Stimulated activated CD8-positive, alpha-beta memory T cell treated with anti-CD3 and anti-CD28 coated beads, Interleukin-15, amount 100 ng/mL, for 1 hour (primary cell): Measurements from ENCODE around the gene SKP1.
"Not testable (repeated sequence)": the region's sequence is repeated elsewhere in the genome, so short reads cannot be mapped to it uniquely, and the experiment has no call there.

Experiments
- DNase-seq: peaks from one replicate; pipeline ENCODE4 v3.0.0-alpha.2; 2020; ENCODE audit warnings: low read depth

The SKP1 gene

DNA sequence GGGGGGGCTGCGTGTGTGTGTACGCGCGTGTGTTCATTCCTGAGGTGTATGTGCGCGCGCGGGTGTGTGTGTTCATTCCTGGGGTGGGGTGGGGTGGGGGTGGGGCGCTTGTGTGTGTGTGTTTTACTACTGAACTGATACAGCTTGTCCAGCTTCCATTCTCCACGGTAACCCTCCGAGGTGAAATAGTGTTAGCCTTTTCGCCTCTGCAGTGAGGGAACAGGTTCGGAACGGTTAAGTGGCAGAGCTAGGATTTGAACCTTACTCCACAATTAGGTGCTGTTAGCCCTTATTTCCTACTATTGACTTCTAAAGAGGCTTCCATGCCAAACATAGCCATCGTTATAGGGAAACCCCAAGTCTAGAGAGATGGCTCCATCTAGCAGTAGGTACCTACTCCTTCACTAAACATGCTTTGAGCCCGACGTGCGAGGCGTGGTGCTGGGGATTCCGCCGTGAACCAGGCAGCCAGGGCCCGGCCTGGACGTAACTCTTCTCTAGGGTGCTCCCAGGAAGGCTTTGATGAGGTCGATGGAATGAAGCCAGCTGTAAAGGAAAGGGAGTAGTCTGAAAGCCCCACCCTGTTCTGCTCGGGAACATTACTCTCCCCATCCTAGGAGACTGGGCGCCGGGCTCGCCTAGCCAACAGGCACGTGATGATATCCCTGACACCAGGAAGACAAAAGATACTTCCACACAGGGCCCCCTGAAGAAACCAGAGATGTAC, 782 bp upstream of the SKP1 start:
- DNase-seq, result no peak

DNA sequence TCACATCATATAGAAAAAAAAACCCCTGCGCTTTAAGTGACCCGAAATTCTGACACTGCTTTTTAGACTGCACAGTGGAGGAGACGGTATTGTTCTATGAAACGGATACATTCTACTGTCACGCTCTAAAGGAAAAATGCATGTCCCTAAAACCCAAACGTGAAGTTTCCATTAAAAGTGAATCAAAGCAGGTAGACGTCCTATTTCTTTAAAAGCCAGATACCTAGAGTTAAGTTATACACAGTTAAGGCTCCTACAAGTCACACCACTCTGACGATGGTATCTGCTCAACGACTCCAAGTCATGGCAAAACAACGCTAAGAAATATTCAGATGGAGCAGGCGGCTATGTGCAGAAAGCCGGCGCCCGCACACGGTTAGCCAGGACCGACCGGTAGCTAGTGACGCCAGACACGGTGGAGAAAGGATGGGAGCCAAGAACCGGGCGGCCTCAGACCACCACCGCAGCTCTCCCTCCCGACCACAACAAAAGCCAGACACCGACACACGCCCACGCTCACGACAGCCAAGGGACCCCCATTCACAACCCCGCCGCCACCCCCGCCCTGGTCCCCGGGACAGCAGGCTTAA, 734 bp downstream of the SKP1 start:
- no peak for DNase-seq

DNA sequence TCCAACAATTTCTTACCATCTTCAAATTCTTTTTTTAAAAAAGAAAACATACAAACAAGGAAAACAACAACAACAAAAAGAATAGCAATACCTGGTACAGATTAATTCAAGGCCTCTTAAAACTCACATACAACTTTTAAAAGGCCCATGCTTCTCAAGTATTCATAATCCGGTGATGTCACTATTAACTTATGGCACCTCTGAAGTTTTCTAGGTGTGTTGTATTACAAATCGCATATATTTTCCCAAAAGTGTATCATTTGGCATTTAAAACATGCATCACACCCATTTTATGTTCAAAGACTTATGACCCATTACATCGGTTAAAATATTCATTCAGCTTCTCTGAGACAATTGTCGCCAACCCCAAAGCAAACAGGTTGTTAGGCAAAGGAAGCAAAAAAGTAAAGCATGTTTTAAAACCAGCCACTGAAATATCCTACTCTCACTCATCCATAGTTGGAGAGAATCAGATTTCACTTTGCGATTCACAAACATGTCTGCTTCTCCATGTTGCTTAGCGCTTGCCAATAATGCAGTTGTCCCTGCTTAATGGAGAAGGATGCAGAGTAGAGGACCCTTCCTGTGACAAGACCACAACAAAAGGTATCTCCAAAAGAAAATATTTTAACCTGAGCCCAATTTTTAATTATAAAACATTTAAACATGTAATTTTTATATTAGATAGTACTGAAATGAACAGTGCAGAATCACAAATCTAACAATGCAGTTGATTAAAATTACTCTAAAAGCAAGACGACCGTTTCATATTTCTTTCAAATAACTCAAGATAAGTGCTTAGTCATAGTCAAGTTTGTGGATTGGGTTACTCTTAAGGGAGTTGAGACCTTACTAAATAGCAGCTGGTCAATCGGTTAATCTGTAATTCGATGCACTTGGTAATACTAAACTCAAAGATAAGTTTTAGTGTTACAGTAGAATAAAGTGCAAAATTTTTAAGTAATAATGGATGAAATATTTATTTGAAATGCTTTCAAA, 1.6 kb downstream of the SKP1 start:
- DNase-seq, result no peak

DNA sequence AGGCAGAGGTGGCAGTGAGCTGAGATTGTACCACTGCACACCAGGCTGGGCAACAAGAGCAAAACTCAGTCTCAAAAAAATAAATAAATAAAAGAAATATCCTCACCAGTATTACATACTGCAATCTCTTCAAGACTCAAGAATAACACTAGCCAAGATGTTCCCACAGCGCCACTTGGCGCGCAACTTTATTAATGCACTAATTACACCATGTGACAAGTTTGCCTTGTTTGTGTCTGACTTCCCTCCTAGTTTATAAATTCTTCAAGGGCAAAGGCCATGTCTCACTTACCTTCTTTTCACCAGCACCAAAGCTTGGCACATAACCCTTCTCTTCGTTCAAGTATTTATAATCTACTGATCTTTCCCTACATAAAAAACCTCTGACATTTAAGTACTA, 4.8 kb downstream of the SKP1 start:
- no peak for DNase-seq

DNA sequence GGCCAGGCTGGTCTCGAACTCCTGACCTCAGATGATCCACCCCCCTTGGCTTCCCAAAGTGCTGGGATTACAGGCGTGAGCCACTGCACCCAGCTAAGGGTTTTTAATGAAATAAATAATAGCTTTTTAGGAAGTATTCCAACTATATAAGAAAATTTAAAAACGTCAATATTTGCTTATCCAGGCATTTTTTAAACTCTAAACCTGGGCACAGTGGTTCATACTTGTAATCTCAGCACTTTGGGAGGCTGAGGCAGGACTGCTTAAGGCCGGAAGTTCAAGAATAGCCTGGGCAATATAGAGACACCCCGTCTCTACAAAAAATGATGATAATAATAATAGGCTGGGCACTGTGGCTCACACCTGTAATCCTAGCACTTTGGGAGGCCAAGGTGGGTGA, 14.2 kb downstream of the SKP1 start:
- DNase-seq, result no peak

DNA sequence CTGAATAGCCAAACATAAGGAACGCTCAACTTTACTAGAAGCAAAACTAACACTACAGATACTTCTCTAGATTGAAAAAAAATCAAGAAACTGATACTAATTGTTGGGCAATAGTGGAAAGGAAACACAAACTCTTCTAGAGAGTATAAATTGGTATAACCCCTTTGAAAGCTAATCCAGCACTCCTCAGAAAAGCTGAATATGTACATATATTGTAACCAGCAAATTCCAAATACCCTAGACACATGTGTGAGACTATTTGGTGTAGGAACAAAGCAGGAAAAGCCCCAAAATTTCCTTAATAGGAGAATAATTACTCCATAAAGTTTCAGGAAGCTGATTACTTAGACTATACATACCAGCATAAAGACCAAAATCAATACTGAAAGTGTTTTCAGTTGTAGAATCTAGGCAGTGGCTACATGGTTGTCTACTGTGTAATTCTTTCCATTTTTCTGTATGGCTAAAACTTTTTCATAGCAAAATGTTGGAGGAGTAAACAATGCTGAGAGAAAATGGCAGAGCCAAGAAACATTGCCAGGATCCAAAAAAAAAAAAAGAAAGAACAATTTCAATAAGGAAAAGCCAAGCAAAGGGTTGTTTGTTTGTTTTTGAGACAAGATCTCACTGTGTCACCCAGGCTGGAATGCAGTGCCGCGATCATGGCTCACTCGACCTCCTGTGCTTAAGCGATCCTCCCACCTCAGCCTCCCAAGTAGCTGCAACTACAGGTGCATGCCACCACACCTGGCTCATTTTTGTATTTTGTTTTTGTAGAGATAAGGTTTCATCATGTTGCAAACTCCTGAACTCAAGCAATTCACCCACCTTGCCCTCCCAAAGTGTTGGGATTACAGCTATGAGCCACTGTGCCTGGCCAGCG, 15.0 kb downstream of the SKP1 start:
- no peak for DNase-seq

DNA sequence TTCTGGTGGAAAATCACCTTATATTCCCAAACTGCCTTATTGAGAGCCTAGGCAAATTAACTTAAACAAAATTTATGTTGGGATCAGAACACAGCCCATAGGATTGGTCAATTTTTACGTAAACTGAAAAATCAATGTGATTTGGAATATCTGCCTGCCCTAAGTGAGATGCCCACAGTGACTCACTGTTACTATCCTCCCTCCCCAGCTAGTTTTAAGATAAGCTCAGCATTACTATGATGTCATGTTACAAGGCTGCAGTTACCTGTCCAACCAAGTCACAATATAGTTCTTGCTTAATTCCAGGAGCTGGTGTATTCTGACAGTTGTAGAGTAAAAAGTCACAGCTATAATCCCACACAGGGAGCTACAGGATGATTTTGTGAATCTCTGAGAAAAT, 23.1 kb downstream of the SKP1 start:
- DNase-seq, result no peak

DNA sequence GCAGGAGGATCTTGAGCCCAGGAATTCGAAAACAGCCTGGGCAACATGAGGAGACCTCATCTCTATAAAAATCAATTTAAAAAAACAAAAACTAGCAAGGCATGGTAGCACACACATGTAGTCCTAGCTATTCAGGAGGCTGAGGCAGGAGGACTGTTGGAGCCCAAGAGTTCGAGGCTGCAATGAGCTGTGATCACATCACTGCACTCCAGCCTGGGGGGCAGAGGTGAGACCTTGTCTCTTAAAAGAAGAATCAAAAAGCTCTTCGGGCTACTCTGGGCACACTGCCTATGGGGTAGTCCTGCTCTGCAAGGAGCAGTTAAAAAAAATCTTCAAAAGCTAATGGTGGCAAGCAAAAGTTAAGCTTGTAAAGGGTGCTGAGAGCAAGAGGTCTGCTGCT, 23.5 kb downstream of the SKP1 start:
- no peak for DNase-seq

DNA sequence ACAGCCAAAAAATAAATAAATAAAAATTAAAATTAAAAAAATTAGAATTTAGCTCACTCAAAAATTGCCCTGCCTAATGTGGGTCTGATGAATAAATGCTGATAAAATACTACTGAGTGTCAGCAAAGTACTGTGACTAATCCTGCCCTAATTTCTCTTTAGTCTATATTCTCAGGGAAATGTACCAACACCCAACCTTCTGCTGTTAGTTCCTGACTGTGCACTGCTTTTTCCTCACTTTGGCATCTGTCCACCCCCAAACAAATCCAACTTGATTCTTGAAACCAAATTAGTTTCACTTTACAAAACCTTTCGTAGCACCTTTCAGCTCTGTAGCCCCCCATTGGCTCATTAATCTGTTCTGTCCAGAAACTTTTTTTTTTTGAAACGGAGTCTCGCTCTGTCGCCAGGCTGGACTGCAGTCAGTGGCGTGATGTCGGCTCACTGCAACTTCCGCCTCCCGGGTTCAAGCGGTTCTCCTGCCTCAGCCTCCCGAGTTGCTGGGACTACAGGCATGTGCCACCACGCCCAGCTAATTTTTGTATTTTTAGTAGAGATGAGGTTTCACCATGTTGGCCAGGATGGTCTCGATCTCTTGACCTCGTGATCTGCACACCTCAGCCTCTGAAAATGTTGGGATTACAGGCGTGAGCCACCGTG, 24.4 kb downstream of the SKP1 start:
- DNase-seq, result not testable (repeated sequence)

DNA sequence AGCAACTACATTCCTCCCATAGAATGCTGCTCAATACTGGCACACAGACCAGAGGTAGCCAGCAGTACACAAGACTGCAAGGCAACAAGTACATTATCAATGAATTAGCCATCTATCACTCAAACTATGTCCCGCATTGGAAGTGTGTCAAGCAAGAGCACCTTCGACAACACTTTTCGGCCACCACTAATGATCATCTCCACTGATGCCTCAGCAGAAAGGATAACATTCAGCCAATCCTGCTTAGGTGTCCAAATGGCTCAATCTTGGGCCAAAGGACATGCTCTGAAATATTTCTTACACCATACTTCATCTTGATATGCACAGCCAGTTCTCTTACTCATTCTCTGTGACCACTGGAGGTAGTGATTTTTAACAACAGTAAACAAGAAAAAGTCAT, 25.0 kb downstream of the SKP1 start:
- no peak for DNase-seq

DNA sequence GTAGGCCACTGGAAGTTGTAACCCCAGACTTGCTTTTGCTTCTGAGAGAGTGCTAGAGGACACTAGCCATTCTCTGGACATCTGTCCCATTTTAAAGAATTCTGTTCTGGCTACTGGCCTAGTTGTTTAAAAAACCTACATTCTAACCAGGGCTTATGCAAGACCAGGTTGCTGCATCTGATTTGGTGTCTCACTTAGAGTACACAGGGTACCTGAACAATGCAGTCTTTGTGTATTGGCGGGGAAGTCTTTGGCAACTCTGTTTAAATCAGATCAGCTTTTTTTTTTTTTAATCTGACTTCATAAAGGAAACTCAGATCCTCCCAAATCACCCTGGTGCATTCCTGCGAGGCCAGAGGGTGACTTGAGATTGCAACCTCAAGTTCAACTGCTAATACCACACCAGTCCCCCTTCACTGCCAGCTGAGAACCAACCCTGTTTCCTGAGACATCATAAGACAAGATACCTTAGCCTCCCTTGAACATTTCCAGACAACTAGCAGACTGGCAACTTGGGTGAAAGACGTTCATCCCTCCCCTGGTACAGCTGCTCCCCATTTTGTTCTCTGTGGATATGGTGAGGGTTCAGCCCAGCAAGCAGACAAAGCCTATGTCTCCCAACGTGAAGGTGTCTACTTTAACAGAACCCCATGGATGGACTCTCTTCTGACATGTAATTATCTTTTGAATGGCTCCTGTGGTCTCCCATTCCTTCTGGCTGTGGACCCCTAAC, 27.0 kb downstream of the SKP1 start:
- DNase-seq, result no peak

DNA sequence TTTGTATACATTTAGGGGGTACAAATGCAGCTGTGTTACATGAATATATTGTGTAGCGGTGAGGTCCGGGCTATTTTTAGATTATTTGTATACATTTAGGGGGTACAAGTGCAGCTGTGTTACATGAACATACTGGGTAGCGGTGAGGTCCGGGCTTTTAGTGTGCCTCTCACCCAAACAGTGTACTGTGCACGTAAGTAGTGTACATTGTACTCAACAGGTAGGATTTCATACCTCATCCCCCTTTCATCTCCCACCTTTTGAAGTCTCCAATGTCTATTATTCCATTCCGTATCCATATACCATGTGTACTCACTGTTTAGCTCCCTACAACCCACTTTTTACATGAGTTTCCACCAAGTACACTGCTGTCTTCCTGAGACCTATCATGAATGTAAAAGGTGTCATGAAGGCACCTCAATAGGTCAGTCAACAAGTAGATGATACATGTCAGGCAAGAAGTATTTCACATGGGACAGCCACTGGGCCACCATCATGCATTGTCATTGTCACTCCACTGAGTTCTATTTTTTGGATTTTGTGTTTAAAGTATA, 27.7 kb downstream of the SKP1 start:
- no peak for DNase-seq

DNA sequence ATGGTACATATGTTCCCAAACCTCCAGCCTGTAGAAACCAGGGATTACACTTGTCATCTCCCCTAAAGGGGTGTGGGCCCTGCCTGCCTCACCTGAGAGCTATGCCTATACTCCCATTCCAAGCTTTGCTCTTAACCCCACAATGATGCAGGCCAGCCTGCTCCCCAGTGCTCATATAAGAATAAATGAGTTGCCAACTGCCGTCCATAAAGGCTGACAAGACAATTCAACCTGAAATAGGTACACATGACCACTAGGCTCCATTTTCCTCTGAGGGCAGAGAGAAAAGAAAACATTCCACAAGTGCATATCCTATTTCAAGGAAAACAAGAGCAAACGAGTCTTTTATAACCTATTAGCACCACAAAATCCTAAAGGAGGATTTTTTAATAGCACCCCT, 28.4 kb downstream of the SKP1 start:
- no peak for DNase-seq

DNA sequence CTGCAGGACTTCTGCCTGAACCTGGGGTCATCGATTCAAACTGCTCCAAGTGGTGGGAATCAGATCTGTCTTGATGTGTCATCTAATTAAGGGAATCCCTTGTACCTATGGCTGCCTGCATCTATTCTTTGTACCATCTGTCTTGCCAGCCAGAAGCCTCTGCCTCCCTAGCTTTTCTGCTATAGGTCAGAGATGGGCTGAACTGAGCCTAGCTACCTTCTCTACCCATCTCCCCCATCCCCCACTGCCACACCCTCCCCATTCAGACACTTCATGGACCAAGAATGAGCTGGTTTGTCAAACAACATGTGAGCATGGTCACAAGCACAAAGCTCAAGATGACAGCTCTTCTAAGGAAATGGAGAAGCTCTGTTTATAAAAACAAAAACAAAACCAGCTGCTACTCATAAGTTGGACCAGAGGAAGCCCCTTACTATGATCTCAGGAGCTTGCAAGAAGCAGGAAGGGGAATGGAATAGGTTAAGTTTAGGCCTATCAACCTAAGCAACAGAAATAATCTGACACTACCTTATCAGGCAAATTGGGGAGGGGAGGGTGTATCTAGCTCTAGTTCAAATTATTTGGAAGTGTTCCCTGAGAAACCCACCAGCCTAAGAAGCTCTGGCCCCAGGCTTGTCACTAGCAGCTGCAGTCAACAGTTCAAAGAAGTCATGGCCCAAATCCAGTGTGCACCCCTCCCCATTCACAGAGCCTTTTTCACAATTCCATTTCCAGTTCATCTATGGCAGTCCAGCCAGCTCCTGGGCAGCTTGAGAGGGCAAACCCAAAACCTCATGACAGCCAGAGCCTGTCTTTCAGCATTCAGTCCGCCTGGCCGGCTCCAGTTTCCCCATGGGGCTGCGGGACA, 29.9 kb downstream of the SKP1 start:
- no peak for DNase-seq

DNA sequence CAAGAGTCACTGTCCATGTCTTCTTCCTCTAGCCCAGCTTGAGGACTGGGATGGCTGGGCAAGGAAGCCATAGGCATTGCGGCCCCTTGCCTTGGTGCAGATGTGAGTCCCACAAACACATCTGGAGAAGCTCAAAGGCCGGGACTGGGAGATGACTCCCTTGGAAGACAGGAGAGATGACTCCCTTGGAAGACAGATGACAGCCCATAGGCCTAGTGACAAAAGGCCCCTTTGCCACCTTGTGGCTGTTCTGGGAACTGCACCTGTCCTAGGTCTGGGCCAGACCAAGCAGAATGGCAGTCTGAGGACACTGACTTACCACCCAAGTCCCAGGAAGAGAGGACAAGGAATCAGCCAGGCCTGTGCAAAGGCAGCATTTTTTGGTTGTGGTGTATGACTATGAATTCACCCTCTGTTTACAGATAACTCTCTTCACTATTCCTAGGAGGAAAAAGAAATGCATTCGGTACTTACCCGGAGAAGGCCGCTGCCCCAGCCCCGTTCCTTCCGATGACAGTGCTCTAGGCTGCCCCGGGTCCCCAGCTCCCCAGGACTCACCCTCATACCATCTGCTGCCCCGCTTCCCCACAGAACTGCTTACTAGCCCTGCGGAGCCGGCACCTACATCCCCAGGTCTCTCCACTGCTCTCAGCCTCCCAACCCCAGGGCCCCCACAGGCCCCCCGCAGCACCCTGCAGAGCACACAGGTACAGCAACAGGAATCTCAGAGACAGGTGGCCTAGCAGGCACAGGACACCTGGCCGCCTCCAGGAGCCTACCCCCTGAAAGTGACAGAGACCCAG, 30.8 kb downstream of the SKP1 start:
- DNase-seq, result peak; percentile 72

DNA sequence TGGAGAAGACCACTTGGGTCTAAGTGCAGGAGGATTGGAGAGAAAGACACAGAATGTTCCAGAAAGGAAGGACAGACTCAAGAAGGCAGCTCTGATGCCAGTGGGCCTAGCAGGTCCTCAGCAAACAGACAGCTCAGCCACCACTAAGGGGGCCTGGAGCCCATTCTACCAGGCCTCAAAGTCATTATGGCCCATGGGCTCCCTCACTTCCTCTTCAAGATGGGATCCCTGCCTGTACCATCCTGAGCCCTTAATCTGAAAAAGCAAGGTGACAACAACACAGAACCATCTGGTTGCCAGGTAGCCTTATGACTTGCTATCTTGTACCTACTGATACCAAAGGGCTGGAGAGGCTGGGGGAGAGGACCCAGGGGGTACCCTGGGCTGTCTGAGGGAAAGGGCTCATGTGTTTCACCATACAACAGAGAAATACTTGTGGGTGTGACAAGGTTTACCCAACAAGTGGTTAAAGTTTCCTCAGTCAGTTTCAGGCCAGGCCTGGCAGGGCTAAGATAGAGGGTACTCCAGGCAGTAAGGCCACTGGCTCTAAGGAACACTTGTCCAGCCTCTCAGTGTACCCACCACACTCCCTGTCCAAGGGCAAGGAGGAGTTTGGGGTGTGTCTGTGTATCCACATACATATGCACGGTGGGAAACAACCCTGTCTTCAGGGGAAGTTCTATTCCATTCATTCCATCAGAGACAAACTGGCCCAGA, 31.6 kb downstream of the SKP1 start:
- no peak for DNase-seq
